Motor neuron (in vitro differentiated cells): ENCODE data around the gene BEST3. TPM values are rescaled to one million over a fixed set of nuclear protein-coding genes. Genes with fewer than 3 reads are reported as not detected.

Experiments
- ATAC-seq, 8 experiments: fragments of 200-7000 bp; cut with Tn5 transposase; replicated peaks in 6 of 8; 2 replicates each; pipeline ENCODE4 v1.8.0; 2021; ENCODE audit warnings: mild to moderate bottlenecking in 8 of 8, moderate library complexity in 8 of 8
- H3K27ac ChIP-seq, 2 donors: fragments of 250-450 bp; sonication (Bioruptor Pico); 2 replicates each; pipeline ENCODE4 v1.9.0; 2021; ENCODE audit warnings: antibody characterized with exemption in 2 of 2, mild to moderate bottlenecking in 2 of 2, moderate library complexity in 1 of 2
- H3K4me1 ChIP-seq, 2 donors: fragments of 250-450 bp; sonication (Bioruptor Pico); replicated peaks in 1 of 2; 2 replicates each; pipeline ENCODE4 v1.6.1; 2021; ENCODE audit warnings: antibody characterized with exemption in 2 of 2, mild to moderate bottlenecking in 2 of 2, moderate library complexity in 1 of 2
- H3K4me3 ChIP-seq, 5 donors: fragments of 250-450 bp; sonication (Bioruptor Pico); 2 replicates each; pipeline ENCODE4 v1.9.0; 2021; ENCODE audit warnings: antibody characterized with exemption in 5 of 5, mild to moderate bottlenecking in 5 of 5, moderate library complexity in 4 of 5
- WGBS, 10 experiments: fragments of 450-650 bp; shearing (Covaris generic); methylation state at CpG; one replicate each; pipeline ENCODE4 v1.0.0; 2022; 5-methylcytosine and 5-hydroxymethylcytosine counted together
- in situ Hi-C, 9 experiments: fragments of 400-800 bp; cut with MboI; loops; one replicate each; pipeline ENCODE4 v1.15.0; 2021; ENCODE audit warnings: low sequenced_read_pairs in 9 of 9, low pct_unique_long_range_greater_than_20kb in 2 of 9; ENCODE audit not compliant: unreplicated experiment in 9 of 9
- total RNA-seq, 8 experiments: library from RNA; unstranded; fragments of 300-600 nt; gene quantifications; 2 replicates each; pipeline versions ENCODE4 v1.2.3 to v1.2.4, GENCODE V29; 2022

BEST3 gene
- total RNA-seq, 8 experiments from 2014 or later = 0.07 to 1.7 (median 0.35) TPM; not detected in 2

GRCh38 chr12:69708649-69709048, 9.5 kb upstream of the BEST3 start:
- no peak for ATAC-seq
- in situ Hi-C loops = no loop called here
- WGBS, 10 experiments = 52 to 100% (median 93%) methylated on average over 1 to 3 of the region's 3 CpGs
- H3K4me3 ChIP-seq = no peak overlapping the region
- no peak overlapping the region for H3K27ac ChIP-seq
- H3K4me1 ChIP-seq = no peaks in the 10 kb centered on the region

GRCh38 chr12:69704357-69704756, 5.3 kb upstream of the BEST3 start:
- Histone ChIP-seq H3K27ac (no peak overlapping the region), H3K4me3 (no peak overlapping the region), H3K4me1 (no peaks in the 10 kb centered on the region)
- no peak for ATAC-seq
- in situ Hi-C loops = no loop called here
- WGBS, 10 experiments = 0 to 67% (median 38%) methylated on average over 1 of the region's 1 CpG; no CpG with 5 or more reads in 5 of the 10 experiments

- Histone ChIP-seq H3K4me3 (no peak overlapping the region), H3K4me1 (no peaks in the 10 kb centered on the region), H3K27ac (no peak overlapping the region)
- WGBS, 10 experiments = no CpG with 5 or more reads among the region's 1 CpG
- in situ Hi-C loops = no loop called here
- ATAC-seq = no peak
Observed at GRCh38 chr12:69703146-69703642, 4.1 kb upstream of the BEST3 start.

GRCh38 chr12:69701826-69702225, 2.7 kb upstream of the BEST3 start:
- Histone ChIP-seq H3K4me3 (no peak overlapping the region), H3K27ac (no peak overlapping the region), H3K4me1 (no peaks in the 10 kb centered on the region)
- ATAC-seq = no peak
- WGBS, 10 experiments = 60 to 100% (median 87%) methylated on average over 1 to 3 of the region's 3 CpGs; no CpG with 5 or more reads in 4 of the 10 experiments
- in situ Hi-C loops = no loop called here

- H3K4me3 ChIP-seq = no peak overlapping the region
- in situ Hi-C loops = no loop called here
Observed at GRCh38 chr12:69698054-69698453, 1.0 kb downstream of the BEST3 start.

GRCh38 chr12:69694123-69694522, 5.0 kb downstream of the BEST3 start:
- no peak for ATAC-seq
- Histone ChIP-seq H3K4me3 (no peak overlapping the region), H3K4me1 (no peaks in the 10 kb centered on the region), H3K27ac (no peak overlapping the region)
- WGBS, 10 experiments = 0 to 95% (median 80%) methylated on average over 1 to 7 of the region's 7 CpGs; no CpG with 5 or more reads in 1 of the 10 experiments
- in situ Hi-C loops = no loop called here

More at GRCh38 chr12:69698054-69698453, 1.0 kb downstream of the BEST3 start:
- 17 to 100% (median 77%) methylated on average over 1 to 2 of the region's 2 CpGs for WGBS, 10 experiments
- ATAC-seq = no peak
- Histone ChIP-seq H3K27ac (no peak overlapping the region), H3K4me1 (no peaks in the 10 kb centered on the region)

GRCh38 chr12:69689638-69690037, 9.5 kb downstream of the BEST3 start:
- ATAC-seq = no peak
- in situ Hi-C loops = no loop called here
- H3K4me1 ChIP-seq = no peaks in the 10 kb centered on the region
- no peak overlapping the region for H3K4me3 ChIP-seq
- no peak overlapping the region for H3K27ac ChIP-seq
- 0 to 78% (median 52%) methylated on average over 1 to 2 of the region's 2 CpGs; no CpG with 5 or more reads in 3 of the 10 experiments for WGBS, 10 experiments

GRCh38 chr12:69688471-69689427, 10.4 kb downstream of the BEST3 start:
- 28 to 94% (median 54%) methylated on average over 1 to 9 of the region's 14 CpGs for WGBS, 10 experiments
- H3K4me1 ChIP-seq = no peaks in the 10 kb centered on the region
- ATAC-seq = peak; percentile 68 to 98 (median 87)
- no peak overlapping the region for H3K27ac ChIP-seq
- in situ Hi-C loops = no loop called here
- H3K4me3 ChIP-seq = no peak overlapping the region

- H3K27ac ChIP-seq = no peak overlapping the region
Observed at GRCh38 chr12:69688021-69688420, 11.1 kb downstream of the BEST3 start.

GRCh38 chr12:69687390-69687789, 11.7 kb downstream of the BEST3 start:
- no peak for ATAC-seq
- Histone ChIP-seq H3K4me3 (no peak overlapping the region), H3K4me1 (no peaks in the 10 kb centered on the region), H3K27ac (no peak overlapping the region)
- WGBS, 10 experiments = 24 to 94% (median 72%) methylated on average over 1 to 4 of the region's 4 CpGs; no CpG with 5 or more reads in 2 of the 10 experiments
- in situ Hi-C loops = no loop called here

More at GRCh38 chr12:69688021-69688420, 11.1 kb downstream of the BEST3 start:
- Histone ChIP-seq H3K4me3 (no peak overlapping the region), H3K4me1 (no peaks in the 10 kb centered on the region)
- ATAC-seq = peak in 1 of 8 experiments; percentile 45
- in situ Hi-C loops = no loop called here
- 44 to 100% (median 83%) methylated on average over 1 of the region's 1 CpG; no CpG with 5 or more reads in 3 of the 10 experiments for WGBS, 10 experiments

- in situ Hi-C loops = no loop called here
- Histone ChIP-seq H3K27ac (no peak overlapping the region), H3K4me3 (no peak overlapping the region), H3K4me1 (no peaks in the 10 kb centered on the region)
- WGBS, 10 experiments = 46 to 100% (median 83%) methylated on average over 1 to 2 of the region's 2 CpGs; no CpG with 5 or more reads in 1 of the 10 experiments
- ATAC-seq = no peak
Observed at GRCh38 chr12:69686731-69687130, 12.4 kb downstream of the BEST3 start.

GRCh38 chr12:69685810-69686209, 13.3 kb downstream of the BEST3 start:
- 20 to 92% (median 80%) methylated on average over 1 to 2 of the region's 2 CpGs; no CpG with 5 or more reads in 3 of the 10 experiments for WGBS, 10 experiments
- ATAC-seq = no peak
- Histone ChIP-seq H3K4me1 (no peaks in the 10 kb centered on the region), H3K27ac (no peak overlapping the region), H3K4me3 (no peak overlapping the region)
- in situ Hi-C loops = no loop called here

- WGBS, 10 experiments = 0 to 35% (median 5%) methylated on average over 1 to 2 of the region's 2 CpGs; no CpG with 5 or more reads in 2 of the 10 experiments
- in situ Hi-C loops = no loop called here
- no peaks in the 10 kb centered on the region for H3K4me1 ChIP-seq
- no peak for ATAC-seq
- no peak overlapping the region for H3K27ac ChIP-seq
- no peak overlapping the region for H3K4me3 ChIP-seq
Observed at GRCh38 chr12:69684466-69684865, 14.6 kb downstream of the BEST3 start.
